HG02885 (cell line): ENCODE data around the gene YBX3.
A peak's percentile ranks its signal among the peaks of the same experiment; 100 is the strongest.

Experiments
- ATAC-seq: cut with Tn5 transposase; IDR thresholded peaks from one replicate; pipeline ENCODE4 v1.9.1; 2021; ENCODE audit warnings: mild to moderate bottlenecking; ENCODE audit not compliant: unreplicated experiment, poor library complexity

YBX3 gene

GRCh38 chr12:10673659-10674384 lies 49.3 kb downstream of the YBX3 start, which contains the start of gene STYK1:
STYK1 (minus strand) TSS chr12:10674052; CDS start chr12:10634618, 39,434 bp downstream.
- ATAC-seq, result peak; percentile 78

GRCh38 chr12:10672231-10672868 lies 50.8 kb downstream of the YBX3 start:
- no peak for ATAC-seq

- no peak for ATAC-seq
Observed at GRCh38 chr12:10669533-10669932, 53.6 kb downstream of the YBX3 start.

GRCh38 chr12:10668526-10668925 lies 54.6 kb downstream of the YBX3 start:
- ATAC-seq, result no peak

GRCh38 chr12:10667581-10667980 lies 55.5 kb downstream of the YBX3 start:
- ATAC-seq, result no peak

- no peak for ATAC-seq
Observed at GRCh38 chr12:10664499-10664898, 58.6 kb downstream of the YBX3 start.

- ATAC-seq, result no peak
Observed at GRCh38 chr12:10663869-10664268, 59.3 kb downstream of the YBX3 start.

- no peak for ATAC-seq
Observed at GRCh38 chr12:10661338-10661737, 61.8 kb downstream of the YBX3 start.

- no peak for ATAC-seq
Observed at GRCh38 chr12:10654003-10654402, 69.1 kb downstream of the YBX3 start.

GRCh38 chr12:10652192-10652591 lies 70.9 kb downstream of the YBX3 start:
- ATAC-seq, result no peak
